ENCODE results near the gene PROX1.

PROX1 gene

GRCh38 chr1:214027498-214027897, 39.7 kb downstream of the PROX1 start:
- Histone ChIP-seq H3K27ac (replicated peaks) (no peak overlapping the region), H3K27me3 (ENCODE audit: insufficient read depth, poor library complexity, severe bottlenecking) (peaks cover 2% of the 10 kb centered on the region), H3K4me3 (replicated peaks; ENCODE audit: insufficient read depth, low read length) (no peak overlapping the region)
- DNase-seq (ENCODE audit: low read depth in 1 of 2, low spot score in 1 of 2): no peak
- TF ChIP-seq POLR2AphosphoS5 (IDR thresholded peaks at IDR 0.05; ENCODE audit: low read depth): no peak
- TF ChIP-seq SPI1 (IDR thresholded peaks at IDR 0.05; ENCODE audit: borderline replicate concordance, low read depth): no peak
- no peak for TF ChIP-seq REST (IDR thresholded peaks at IDR 0.05; ENCODE audit: insufficient replicate concordance, low read depth)
- no peak for TF ChIP-seq GABPA (IDR thresholded peaks at IDR 0.05; ENCODE audit: low read depth)
- no peak for TF ChIP-seq CTCF (IDR thresholded peaks at IDR 0.05; ENCODE audit: insufficient read depth, low read length)

GRCh38 chr1:214028095-214028494, 40.3 kb downstream of the PROX1 start:
- no peak overlapping the region for H3K27ac ChIP-seq (replicated peaks)
- H3K27me3 ChIP-seq (ENCODE audit: insufficient read depth, poor library complexity, severe bottlenecking): peaks cover 2% of the 10 kb centered on the region
- no peak for DNase-seq (ENCODE audit: low read depth in 1 of 2, low spot score in 1 of 2)
- no peak overlapping the region for H3K4me3 ChIP-seq (replicated peaks; ENCODE audit: insufficient read depth, low read length)
- TF ChIP-seq REST (IDR thresholded peaks at IDR 0.05; ENCODE audit: insufficient replicate concordance, low read depth) (no peak), CTCF (IDR thresholded peaks at IDR 0.05; ENCODE audit: insufficient read depth, low read length) (no peak), SPI1 (IDR thresholded peaks at IDR 0.05; ENCODE audit: borderline replicate concordance, low read depth) (no peak), POLR2AphosphoS5 (IDR thresholded peaks at IDR 0.05; ENCODE audit: low read depth) (no peak)

- H3K27ac ChIP-seq (replicated peaks): no peak overlapping the region
- DNase-seq (ENCODE audit: low read depth in 1 of 2, low spot score in 1 of 2): no peak
- peaks cover 2% of the 10 kb centered on the region for H3K27me3 ChIP-seq (ENCODE audit: insufficient read depth, poor library complexity, severe bottlenecking)
- TF ChIP-seq REST (IDR thresholded peaks at IDR 0.05; ENCODE audit: insufficient replicate concordance, low read depth): no peak
- no peak for TF ChIP-seq SPI1 (IDR thresholded peaks at IDR 0.05; ENCODE audit: borderline replicate concordance, low read depth)
- TF ChIP-seq CTCF (IDR thresholded peaks at IDR 0.05; ENCODE audit: insufficient read depth, low read length): no peak
- TF ChIP-seq GABPA (IDR thresholded peaks at IDR 0.05; ENCODE audit: low read depth): no peak
- TF ChIP-seq POLR2AphosphoS5 (IDR thresholded peaks at IDR 0.05; ENCODE audit: low read depth): no peak
- H3K4me3 ChIP-seq (replicated peaks; ENCODE audit: insufficient read depth, low read length): no peak overlapping the region
These were observed 41.1 kb downstream of the PROX1 start for GRCh38 chr1:214028649-214029406.
